Measurements from ENCODE around the gene RARRES2. TPM values are rescaled to one million over a fixed set of nuclear protein-coding genes. Genes with fewer than 3 reads are reported as not detected.

Gene RARRES2
- polyA plus RNA-seq, 1 experiment, result 6.7 TPM

DNA sequence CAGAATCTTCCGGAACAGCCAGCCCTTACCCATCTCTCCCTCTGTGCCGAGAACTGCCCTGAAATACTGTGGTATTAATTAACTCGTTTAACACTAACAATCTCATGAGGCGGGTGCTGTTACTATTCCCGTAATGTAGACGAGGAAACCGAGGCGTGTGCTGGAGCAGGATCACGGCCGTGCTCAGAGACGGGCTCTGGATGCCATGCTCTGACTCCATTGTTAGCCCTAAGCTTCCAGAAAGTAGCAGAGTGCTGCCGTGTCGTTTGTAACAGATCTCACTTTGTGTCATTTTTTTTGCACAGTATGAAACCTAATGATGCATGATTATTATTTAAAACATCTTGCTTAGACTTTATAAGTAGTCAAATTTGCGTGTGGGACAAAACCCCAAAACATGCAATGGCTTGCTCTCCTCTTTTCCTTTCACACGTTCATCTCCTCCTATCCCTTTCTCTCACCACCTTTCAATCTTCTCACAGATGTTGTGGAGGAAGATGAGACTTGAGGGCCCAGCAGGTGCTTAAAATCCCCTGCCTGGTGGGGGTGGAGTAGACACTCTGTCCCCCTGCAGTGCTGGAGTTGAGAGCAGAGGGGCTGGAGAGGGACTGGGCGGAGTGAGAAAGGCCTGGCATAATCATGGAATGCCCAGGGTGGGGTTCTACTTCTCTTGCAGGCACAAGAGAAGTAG lies 17.6 kb downstream of the RARRES2 start:
- no peaks in the 10 kb centered on the region for H3K27me3 ChIP-seq (ENCODE audit: control insufficient read depth, insufficient read depth, low read length)
- ChIA-PET POLR2A (no interaction called here), CTCF (no interaction called here)
- H3K9me3 ChIP-seq (ENCODE audit: control insufficient read depth, insufficient read depth, low read length), result peaks cover 6% of the 10 kb centered on the region; the same call in 1 of the 2 replicates
- DNase-seq (ENCODE audit: low read depth, low spot score), result no peak
- TF ChIP-seq, protein P1, sequence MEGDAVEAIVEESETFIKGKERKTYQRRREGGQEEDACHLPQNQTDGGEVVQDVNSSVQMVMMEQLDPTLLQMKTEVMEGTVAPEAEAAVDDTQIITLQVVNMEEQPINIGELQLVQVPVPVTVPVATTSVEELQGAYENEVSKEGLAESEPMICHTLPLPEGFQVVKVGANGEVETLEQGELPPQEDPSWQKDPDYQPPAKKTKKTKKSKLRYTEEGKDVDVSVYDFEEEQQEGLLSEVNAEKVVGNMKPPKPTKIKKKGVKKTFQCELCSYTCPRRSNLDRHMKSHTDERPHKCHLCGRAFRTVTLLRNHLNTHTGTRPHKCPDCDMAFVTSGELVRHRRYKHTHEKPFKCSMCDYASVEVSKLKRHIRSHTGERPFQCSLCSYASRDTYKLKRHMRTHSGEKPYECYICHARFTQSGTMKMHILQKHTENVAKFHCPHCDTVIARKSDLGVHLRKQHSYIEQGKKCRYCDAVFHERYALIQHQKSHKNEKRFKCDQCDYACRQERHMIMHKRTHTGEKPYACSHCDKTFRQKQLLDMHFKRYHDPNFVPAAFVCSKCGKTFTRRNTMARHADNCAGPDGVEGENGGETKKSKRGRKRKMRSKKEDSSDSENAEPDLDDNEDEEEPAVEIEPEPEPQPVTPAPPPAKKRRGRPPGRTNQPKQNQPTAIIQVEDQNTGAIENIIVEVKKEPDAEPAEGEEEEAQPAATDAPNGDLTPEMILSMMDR (IDR thresholded peaks at IDR 0.05; ENCODE audit: low read depth, low read length), result no peak
- H3K4me3 ChIP-seq (ENCODE audit: low read depth, low read length), result peak overlapping the region; percentile 13; the same call in 1 of the 2 replicates
- no peak overlapping the region for H3K27ac ChIP-seq (ENCODE audit: low read depth, low read length)

DNA sequence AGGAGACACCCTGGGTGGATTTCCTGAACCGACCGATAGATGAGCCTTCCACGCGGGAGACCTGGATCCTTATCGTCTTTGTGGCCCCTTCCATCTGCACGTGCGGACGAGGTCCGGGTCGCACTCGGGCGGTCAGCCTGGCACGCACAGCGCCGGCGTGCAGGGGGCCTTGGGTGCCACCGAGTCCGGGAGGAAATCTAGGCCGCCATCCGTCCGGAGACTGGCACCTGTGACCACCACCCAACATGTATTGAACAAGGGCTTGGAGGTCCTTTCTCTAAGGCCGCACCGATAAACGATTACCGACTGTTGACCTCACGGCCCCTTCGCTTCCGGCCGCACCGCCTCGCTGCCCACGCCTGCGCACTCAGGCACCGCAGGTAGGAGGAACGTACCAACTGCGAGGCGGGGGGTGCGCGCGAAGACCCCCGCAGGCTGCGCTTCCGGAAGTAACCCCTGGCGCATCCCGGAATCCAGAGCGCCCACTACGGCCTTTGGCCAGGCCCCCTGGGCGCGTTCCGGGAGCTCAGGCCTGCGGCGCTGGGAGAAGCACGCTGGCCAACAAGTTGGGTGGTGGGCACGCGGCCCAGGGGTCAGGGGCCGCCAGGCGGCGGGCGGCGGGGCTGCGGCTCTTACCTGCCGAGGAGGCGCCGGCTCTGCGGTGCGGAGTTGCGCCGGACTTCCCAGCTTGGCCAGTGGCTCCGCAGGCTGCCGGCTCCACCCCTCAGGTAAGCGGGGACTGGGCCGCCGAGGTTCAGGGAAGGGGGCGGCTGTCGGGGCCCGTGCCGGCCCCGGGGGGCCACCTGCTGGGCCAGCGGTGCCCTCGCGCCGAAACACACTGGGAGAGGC lies 18.4 kb downstream of the RARRES2 start, which contains the start of the genes ACTR3C and LRRC61:
Gene ACTR3C, minus strand, starts transcription at position 713 of the 849 bp plus-strand sequence. CDS start 28,249 bp downstream, outside the sequence.
Gene LRRC61, plus strand, starts transcription at position 523 of the 849 bp plus-strand sequence. CDS start 13,507 bp downstream, outside the sequence.
- no peak within 1 kb of the TSS for H3K27ac ChIP-seq (ENCODE audit: low read depth, low read length)
- H3K27me3 ChIP-seq (ENCODE audit: control insufficient read depth, insufficient read depth, low read length), result no peaks in the 10 kb centered on the region
- ChIA-PET POLR2A (no interaction called here), CTCF (interaction anchor here (1.3 kb wide), 1 partner anchor 12 kb away, joined by 3 read pairs; no protein-coding TSS in a partner anchor)
- peak within 1 kb of the TSS; percentile 13; the same call in 1 of the 2 replicates for H3K4me3 ChIP-seq (ENCODE audit: low read depth, low read length)
- peaks cover 6% of the 10 kb centered on the region; the same call in 1 of the 2 replicates for H3K9me3 ChIP-seq (ENCODE audit: control insufficient read depth, insufficient read depth, low read length)
- no peak for DNase-seq (ENCODE audit: low read depth, low spot score)
- TF ChIP-seq, protein P1 (IDR thresholded peaks at IDR 0.05; ENCODE audit: low read depth, low read length), result no peak; the same call in 1 of the 2 replicates

DNA sequence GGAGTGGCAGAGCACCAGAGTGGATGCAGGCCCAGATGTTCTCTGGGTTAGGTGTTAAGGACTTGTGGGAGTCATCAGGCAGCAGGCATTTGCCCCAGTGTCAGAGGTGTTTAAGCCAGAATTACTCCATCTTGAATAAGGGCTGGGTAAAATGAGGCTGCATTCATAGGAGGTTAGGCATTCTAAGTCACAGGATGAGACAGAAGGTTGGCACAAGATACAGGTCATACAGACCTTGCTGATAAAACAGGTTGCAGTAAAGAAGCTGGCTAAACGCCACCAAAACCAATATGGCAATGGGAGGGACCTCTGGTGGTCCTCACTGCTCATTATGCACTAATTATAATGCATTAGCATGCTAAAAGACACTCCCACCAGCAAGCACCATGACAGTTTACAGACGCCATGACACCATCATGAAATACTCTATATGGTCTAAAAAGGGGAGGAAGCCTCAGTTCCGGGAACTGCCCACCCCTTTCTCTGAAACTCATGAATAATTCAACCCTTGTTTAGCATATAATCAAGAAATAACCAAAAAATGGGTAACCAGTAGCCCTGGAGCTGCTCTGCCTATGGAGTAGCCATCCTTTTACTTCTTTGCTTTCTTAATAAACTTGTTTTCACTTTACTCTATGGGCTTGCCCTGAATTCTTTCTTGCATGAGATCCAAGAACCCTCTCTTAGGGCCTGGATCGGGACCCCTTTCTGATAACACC lies 19.2 kb downstream of the RARRES2 start:
- H3K27me3 ChIP-seq (ENCODE audit: control insufficient read depth, insufficient read depth, low read length), result no peaks in the 10 kb centered on the region
- H3K9me3 ChIP-seq (ENCODE audit: control insufficient read depth, insufficient read depth, low read length), result peaks cover 6% of the 10 kb centered on the region; the same call in 1 of the 2 replicates
- CTCF ChIA-PET, result interaction anchor here (1.3 kb wide), 1 partner anchor 13 kb away, joined by 3 read pairs; no protein-coding TSS in a partner anchor
- no peak for DNase-seq (ENCODE audit: low read depth, low spot score)
- H3K27ac ChIP-seq (ENCODE audit: low read depth, low read length), result no peak overlapping the region
- TF ChIP-seq, protein P1 (IDR thresholded peaks at IDR 0.05; ENCODE audit: low read depth, low read length), result no peak
- H3K4me3 ChIP-seq (ENCODE audit: low read depth, low read length), result no peak overlapping the region
- POLR2A ChIA-PET, result no interaction called here

DNA sequence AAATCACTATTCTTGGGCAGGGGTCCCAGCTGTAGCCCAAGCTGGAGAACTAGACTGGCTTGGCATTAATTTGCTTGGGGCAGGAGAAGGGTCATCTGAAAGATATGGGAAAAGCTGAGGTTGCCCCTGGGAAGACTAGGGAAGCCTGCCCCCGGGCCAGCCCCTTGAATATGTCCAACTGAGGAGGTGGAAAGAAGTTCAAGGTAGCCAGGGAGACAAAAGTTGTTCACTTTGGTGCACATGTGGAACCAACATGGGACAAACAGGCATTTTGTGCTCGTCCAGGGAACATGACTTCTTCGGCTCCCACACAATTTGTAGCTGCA lies 19.7 kb downstream of the RARRES2 start:
- POLR2A ChIA-PET, result no interaction called here
- CTCF ChIA-PET, result no interaction called here

More for the DNA sequence above, 19.7 kb downstream of the RARRES2 start:
- H3K4me3 ChIP-seq (ENCODE audit: low read depth, low read length), result no peak overlapping the region
- H3K27ac ChIP-seq (ENCODE audit: low read depth, low read length), result no peak overlapping the region
- TF ChIP-seq, protein P1 (IDR thresholded peaks at IDR 0.05; ENCODE audit: low read depth, low read length), result no peak
- H3K27me3 ChIP-seq (ENCODE audit: control insufficient read depth, insufficient read depth, low read length), result no peaks in the 10 kb centered on the region
- peaks cover 6% of the 10 kb centered on the region; the same call in 1 of the 2 replicates for H3K9me3 ChIP-seq (ENCODE audit: control insufficient read depth, insufficient read depth, low read length)
- no peak for DNase-seq (ENCODE audit: low read depth, low spot score)
